ENCODE results near the gene SNRNP40.

Gene SNRNP40

GRCh38 chr1:31227891-31228568 is 68.6 kb downstream of the SNRNP40 start:
- H3K9me3 Mint-ChIP-seq, result no peaks in the 10 kb centered on the region
- peaks cover 5% of the 10 kb centered on the region for H3K27me3 Mint-ChIP-seq
- H3K36me3 Mint-ChIP-seq, result no peaks in the 10 kb centered on the region
- no peak overlapping the region for H3K4me3 Mint-ChIP-seq
- no peaks in the 10 kb centered on the region for H3K4me1 Mint-ChIP-seq
- H3K27ac Mint-ChIP-seq, result no peak overlapping the region

GRCh38 chr1:31224068-31224467 is 72.5 kb downstream of the SNRNP40 start:
- H3K36me3 Mint-ChIP-seq, result no peaks in the 10 kb centered on the region
- no peaks in the 10 kb centered on the region for H3K4me1 Mint-ChIP-seq
- peaks cover 5% of the 10 kb centered on the region for H3K27me3 Mint-ChIP-seq
- no peak overlapping the region for H3K27ac Mint-ChIP-seq
- H3K9me3 Mint-ChIP-seq, result no peaks in the 10 kb centered on the region
- no peak overlapping the region for H3K4me3 Mint-ChIP-seq

- Mint-ChIP-seq H3K4me3 (no peak overlapping the region), H3K4me1 (no peaks in the 10 kb centered on the region), H3K27me3 (peaks cover 5% of the 10 kb centered on the region), H3K36me3 (no peaks in the 10 kb centered on the region), H3K9me3 (no peaks in the 10 kb centered on the region), H3K27ac (no peak overlapping the region)
Measured at GRCh38 chr1:31222176-31222575, 74.4 kb downstream of the SNRNP40 start.

- no peak overlapping the region for H3K4me3 Mint-ChIP-seq
- H3K9me3 Mint-ChIP-seq, result no peaks in the 10 kb centered on the region
- H3K36me3 Mint-ChIP-seq, result no peaks in the 10 kb centered on the region
- no peaks in the 10 kb centered on the region for H3K4me1 Mint-ChIP-seq
- peaks cover 4% of the 10 kb centered on the region for H3K27me3 Mint-ChIP-seq
- no peak overlapping the region for H3K27ac Mint-ChIP-seq
Measured at GRCh38 chr1:31221072-31221471, 75.5 kb downstream of the SNRNP40 start.

- Mint-ChIP-seq H3K4me1 (no peaks in the 10 kb centered on the region), H3K36me3 (no peaks in the 10 kb centered on the region), H3K27me3 (peaks cover 2% of the 10 kb centered on the region), H3K27ac (no peak overlapping the region), H3K9me3 (no peaks in the 10 kb centered on the region), H3K4me3 (no peak overlapping the region)
Measured at GRCh38 chr1:31219489-31219888, 77.1 kb downstream of the SNRNP40 start.

GRCh38 chr1:31218705-31219104 is 77.9 kb downstream of the SNRNP40 start:
- peaks cover 1% of the 10 kb centered on the region for H3K27me3 Mint-ChIP-seq
- H3K4me3 Mint-ChIP-seq, result no peak overlapping the region
- H3K27ac Mint-ChIP-seq, result no peak overlapping the region

GRCh38 chr1:31216016-31216415 is 80.6 kb downstream of the SNRNP40 start:
- Mint-ChIP-seq H3K9me3 (peaks cover 2% of the 10 kb centered on the region), H3K27ac (no peak overlapping the region), H3K36me3 (no peaks in the 10 kb centered on the region), H3K4me3 (no peak overlapping the region), H3K27me3 (peaks cover 2% of the 10 kb centered on the region), H3K4me1 (no peaks in the 10 kb centered on the region)

More at GRCh38 chr1:31218705-31219104, 77.9 kb downstream of the SNRNP40 start:
- H3K9me3 Mint-ChIP-seq, result no peaks in the 10 kb centered on the region
- no peaks in the 10 kb centered on the region for H3K4me1 Mint-ChIP-seq
- no peaks in the 10 kb centered on the region for H3K36me3 Mint-ChIP-seq

- H3K36me3 Mint-ChIP-seq, result peaks cover 1% of the 10 kb centered on the region
- no peak overlapping the region for H3K4me3 Mint-ChIP-seq
- peaks cover 2% of the 10 kb centered on the region for H3K27me3 Mint-ChIP-seq
- no peaks in the 10 kb centered on the region for H3K4me1 Mint-ChIP-seq
- H3K9me3 Mint-ChIP-seq, result peaks cover 8% of the 10 kb centered on the region
- no peak overlapping the region for H3K27ac Mint-ChIP-seq
Measured at GRCh38 chr1:31215065-31215570, 81.5 kb downstream of the SNRNP40 start.

GRCh38 chr1:31214316-31215064 is 82.1 kb downstream of the SNRNP40 start:
- Mint-ChIP-seq H3K27me3 (peaks cover 2% of the 10 kb centered on the region), H3K36me3 (peaks cover 1% of the 10 kb centered on the region), H3K4me3 (no peak overlapping the region), H3K27ac (no peak overlapping the region), H3K9me3 (peaks cover 8% of the 10 kb centered on the region), H3K4me1 (no peaks in the 10 kb centered on the region)

Measured in activated naive CD4-positive, alpha-beta T cell treated with anti-CD3 and anti-CD28 coated beads, Interleukin-2, amount 50 U/mL, for 24 hours (primary cell).